Measurements from ENCODE around the gene MUC15. TPM values are rescaled to one million over a fixed set of nuclear protein-coding genes. Genes with fewer than 3 reads are reported as not detected.

Gene MUC15
- polyA plus RNA-seq, 1 of the 3 experiments (the other 2 are of a cell fraction): not detected

DNA sequence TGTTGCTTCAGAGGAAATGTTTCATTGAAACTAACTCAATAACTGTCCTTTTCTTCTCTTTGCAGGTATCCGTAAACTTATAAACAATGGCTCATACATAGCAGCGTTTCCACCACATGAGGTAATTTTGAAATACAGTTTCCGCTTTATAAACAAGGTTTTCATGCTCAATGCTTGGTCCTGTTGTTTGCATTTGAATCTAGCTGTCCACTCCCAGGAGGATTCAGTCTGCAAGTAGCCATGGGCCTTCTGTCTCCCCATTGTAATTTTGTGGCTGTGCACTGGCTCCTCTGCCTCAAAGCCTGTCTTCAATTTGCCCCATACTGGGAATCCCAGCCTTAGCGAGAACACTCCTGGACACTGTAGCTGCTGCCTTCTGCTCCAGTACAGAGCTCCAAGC is 34.7 kb downstream of the MUC15 start (continued):
- TF ChIP-seq, protein P1, sequence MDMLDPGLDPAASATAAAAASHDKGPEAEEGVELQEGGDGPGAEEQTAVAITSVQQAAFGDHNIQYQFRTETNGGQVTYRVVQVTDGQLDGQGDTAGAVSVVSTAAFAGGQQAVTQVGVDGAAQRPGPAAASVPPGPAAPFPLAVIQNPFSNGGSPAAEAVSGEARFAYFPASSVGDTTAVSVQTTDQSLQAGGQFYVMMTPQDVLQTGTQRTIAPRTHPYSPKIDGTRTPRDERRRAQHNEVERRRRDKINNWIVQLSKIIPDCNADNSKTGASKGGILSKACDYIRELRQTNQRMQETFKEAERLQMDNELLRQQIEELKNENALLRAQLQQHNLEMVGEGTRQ (IDR thresholded peaks at IDR 0.05; ENCODE audit: borderline replicate concordance, low read depth, low read length): no peak
- TF ChIP-seq RCOR1 (IDR thresholded peaks at IDR 0.05; ENCODE audit: low read length) (no peak), TEAD4 (IDR thresholded peaks at IDR 0.05; ENCODE audit: borderline replicate concordance, insufficient read depth) (no peak)

DNA sequence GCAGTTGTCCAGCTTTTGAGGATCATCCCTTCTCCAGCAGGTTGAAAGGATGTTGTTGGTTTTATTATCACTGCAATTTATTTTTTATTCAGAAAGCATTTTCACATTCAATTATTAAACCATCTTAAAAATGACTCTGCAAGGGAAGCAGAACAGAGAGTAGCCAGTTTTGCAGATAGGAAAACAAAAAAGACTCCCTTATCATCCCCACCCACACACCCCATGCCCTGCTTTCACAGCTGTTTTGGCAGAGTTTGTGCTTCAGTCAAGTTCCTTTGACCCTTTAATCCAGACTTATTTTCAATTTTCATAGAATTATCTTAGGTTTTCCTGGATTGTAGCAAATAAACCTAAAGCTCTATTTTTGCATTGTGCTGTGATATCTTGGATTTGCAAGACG is 44.4 kb downstream of the MUC15 start:
- no peak for DNase-seq
- Histone ChIP-seq H3K36me3 (replicated peaks in 1 of 2; ENCODE audit: control insufficient read depth in 1 of 2, insufficient read depth in 2 of 2, low read length in 1 of 2) (no peaks in the 10 kb centered on the region), H3K4me1 (ENCODE audit: control insufficient read depth in 1 of 2, insufficient read depth in 2 of 2, low read depth in 1 of 2, low read length in 1 of 2) (no peaks in the 10 kb centered on the region; a peak in 1 of 4 replicates), H3K9me3 (no peaks in the 10 kb centered on the region), H4K20me1 (ENCODE audit: insufficient read depth) (no peaks in the 10 kb centered on the region), H3K4me2 (no peak overlapping the region), H2AFZ (ENCODE audit: low read depth) (no peak overlapping the region), H3K9me2 (no peaks in the 10 kb centered on the region), H3K27me3 (ENCODE audit: insufficient read depth) (no peaks in the 10 kb centered on the region), H3K27ac (ENCODE audit: low read depth in 2 of 2, low read length in 1 of 2) (no peak overlapping the region), H3K9ac (no peak overlapping the region), H3K79me2 (ENCODE audit: insufficient read depth) (no peaks in the 10 kb centered on the region), H3K4me3 (ENCODE audit: low read depth in 2 of 2, low read length in 1 of 2) (no peak overlapping the region), H3F3A (replicated peaks; ENCODE audit: insufficient read depth) (no peaks in the 10 kb centered on the region)
- POLR2A ChIA-PET: no interaction called here
- WGBS (ENCODE audit: low lambda C conversion rate): 38% methylated on average over 1 of the region's 1 CpG
- TF ChIP-seq SMC3 (IDR thresholded peaks at IDR 0.05; ENCODE audit: low read depth, low read length) (no peak), TAF1 (IDR thresholded peaks at IDR 0.05; ENCODE audit: borderline replicate concordance, low read depth, low read length) (no peak), RFX5 (IDR thresholded peaks at IDR 0.05; ENCODE audit: low read length) (no peak), CHD2 (IDR thresholded peaks at IDR 0.05; ENCODE audit: low read length, partially characterized antibody) (no peak), GABPA (IDR thresholded peaks at IDR 0.05; ENCODE audit: low read depth) (no peak)
- TF ChIP-seq, protein P2, sequence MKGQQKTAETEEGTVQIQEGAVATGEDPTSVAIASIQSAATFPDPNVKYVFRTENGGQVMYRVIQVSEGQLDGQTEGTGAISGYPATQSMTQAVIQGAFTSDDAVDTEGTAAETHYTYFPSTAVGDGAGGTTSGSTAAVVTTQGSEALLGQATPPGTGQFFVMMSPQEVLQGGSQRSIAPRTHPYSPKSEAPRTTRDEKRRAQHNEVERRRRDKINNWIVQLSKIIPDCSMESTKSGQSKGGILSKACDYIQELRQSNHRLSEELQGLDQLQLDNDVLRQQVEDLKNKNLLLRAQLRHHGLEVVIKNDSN (IDR thresholded peaks at IDR 0.05; ENCODE audit: borderline replicate concordance, low read depth): no peak
- TF ChIP-seq, protein P3, sequence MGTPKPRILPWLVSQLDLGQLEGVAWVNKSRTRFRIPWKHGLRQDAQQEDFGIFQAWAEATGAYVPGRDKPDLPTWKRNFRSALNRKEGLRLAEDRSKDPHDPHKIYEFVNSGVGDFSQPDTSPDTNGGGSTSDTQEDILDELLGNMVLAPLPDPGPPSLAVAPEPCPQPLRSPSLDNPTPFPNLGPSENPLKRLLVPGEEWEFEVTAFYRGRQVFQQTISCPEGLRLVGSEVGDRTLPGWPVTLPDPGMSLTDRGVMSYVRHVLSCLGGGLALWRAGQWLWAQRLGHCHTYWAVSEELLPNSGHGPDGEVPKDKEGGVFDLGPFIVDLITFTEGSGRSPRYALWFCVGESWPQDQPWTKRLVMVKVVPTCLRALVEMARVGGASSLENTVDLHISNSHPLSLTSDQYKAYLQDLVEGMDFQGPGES (IDR thresholded peaks at IDR 0.05; ENCODE audit: low read depth, low read length): no peak
- CTCF ChIA-PET: interaction anchor here (0.7 kb wide), 1 partner anchor 18 kb away, joined by 3 read pairs; no protein-coding TSS in a partner anchor

DNA sequence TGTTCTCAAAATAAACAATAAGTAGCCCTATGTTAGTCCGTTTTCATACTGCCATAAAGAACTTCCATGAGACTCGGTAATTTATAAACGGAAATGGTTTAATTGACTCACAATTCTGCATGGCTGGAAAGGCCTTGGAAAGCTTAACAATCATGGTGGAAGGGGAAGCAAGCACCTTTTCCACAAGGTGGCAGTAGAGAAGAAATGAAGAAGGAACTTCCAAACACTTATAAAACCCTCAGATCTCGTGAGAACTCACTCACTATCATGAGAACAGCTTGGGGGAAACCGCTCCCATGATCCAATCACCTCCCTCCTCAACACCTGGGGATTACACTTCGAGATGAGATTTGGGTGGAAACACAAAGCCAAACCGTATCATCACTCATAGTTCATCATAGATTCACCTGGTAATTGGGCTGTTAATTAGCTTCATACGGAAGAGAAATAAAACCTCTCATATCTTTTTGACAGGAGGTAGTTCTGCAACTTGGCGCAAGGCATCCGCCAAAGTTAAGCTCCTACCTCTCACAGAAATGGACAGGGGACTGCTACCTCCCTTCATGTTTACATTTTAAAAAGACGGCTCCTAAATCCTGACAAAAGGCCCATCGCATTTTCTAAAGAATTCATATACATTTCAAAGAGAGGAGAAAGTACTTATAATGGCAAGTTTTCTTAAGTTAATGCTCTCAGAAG is 49.0 kb downstream of the MUC15 start:
- ChIA-PET CTCF (interaction anchor here (0.9 to 1.4 kb wide), 2 partner anchors 28 to 54 kb away, joined by 3 to 5 read pairs; no protein-coding TSS in a partner anchor), POLR2A (no interaction called here)
- no peaks in the 10 kb centered on the region for H3K9me2 ChIP-seq
- no peaks in the 10 kb centered on the region for H3K9me3 ChIP-seq
- H2AFZ ChIP-seq (ENCODE audit: low read depth): no peak overlapping the region
- no peaks in the 10 kb centered on the region for H3K36me3 ChIP-seq (replicated peaks in 1 of 2; ENCODE audit: control insufficient read depth in 1 of 2, insufficient read depth in 2 of 2, low read length in 1 of 2)
- H3K4me1 ChIP-seq (ENCODE audit: control insufficient read depth in 1 of 2, insufficient read depth in 2 of 2, low read depth in 1 of 2, low read length in 1 of 2): no peaks in the 10 kb centered on the region; a peak in 1 of 4 replicates
- DNase-seq: no peak
- H3K27ac ChIP-seq (ENCODE audit: low read depth in 2 of 2, low read length in 1 of 2): no peak overlapping the region
- no peak overlapping the region for H3K9ac ChIP-seq
- no peaks in the 10 kb centered on the region for H3K27me3 ChIP-seq (ENCODE audit: insufficient read depth)
- H3K79me2 ChIP-seq (ENCODE audit: insufficient read depth): no peaks in the 10 kb centered on the region
- H3K4me2 ChIP-seq: no peak overlapping the region
- H4K20me1 ChIP-seq (ENCODE audit: insufficient read depth): no peaks in the 10 kb centered on the region
- H3F3A ChIP-seq (replicated peaks; ENCODE audit: insufficient read depth): no peaks in the 10 kb centered on the region
- no peak overlapping the region for H3K4me3 ChIP-seq (ENCODE audit: low read depth in 2 of 2, low read length in 1 of 2)
- TF ChIP-seq TAF1 (IDR thresholded peaks at IDR 0.05; ENCODE audit: borderline replicate concordance, low read depth, low read length) (no peak), SMC3 (IDR thresholded peaks at IDR 0.05; ENCODE audit: low read depth, low read length) (0 out of 2 replicates have a peak, but pooled peaks have one; percentile 5), EP300 (IDR thresholded peaks at IDR 0.05; ENCODE audit: borderline replicate concordance in 1 of 2, low read depth in 1 of 2, low read length in 1 of 2) (no peak), RAD21 (IDR thresholded peaks at IDR 0.05; ENCODE audit: low read length) (0 out of 2 replicates have a peak, but pooled peaks have one; percentile 17)
- TF ChIP-seq, protein P2 (IDR thresholded peaks at IDR 0.05; ENCODE audit: borderline replicate concordance, low read depth): no peak
- TF ChIP-seq, protein P4, sequence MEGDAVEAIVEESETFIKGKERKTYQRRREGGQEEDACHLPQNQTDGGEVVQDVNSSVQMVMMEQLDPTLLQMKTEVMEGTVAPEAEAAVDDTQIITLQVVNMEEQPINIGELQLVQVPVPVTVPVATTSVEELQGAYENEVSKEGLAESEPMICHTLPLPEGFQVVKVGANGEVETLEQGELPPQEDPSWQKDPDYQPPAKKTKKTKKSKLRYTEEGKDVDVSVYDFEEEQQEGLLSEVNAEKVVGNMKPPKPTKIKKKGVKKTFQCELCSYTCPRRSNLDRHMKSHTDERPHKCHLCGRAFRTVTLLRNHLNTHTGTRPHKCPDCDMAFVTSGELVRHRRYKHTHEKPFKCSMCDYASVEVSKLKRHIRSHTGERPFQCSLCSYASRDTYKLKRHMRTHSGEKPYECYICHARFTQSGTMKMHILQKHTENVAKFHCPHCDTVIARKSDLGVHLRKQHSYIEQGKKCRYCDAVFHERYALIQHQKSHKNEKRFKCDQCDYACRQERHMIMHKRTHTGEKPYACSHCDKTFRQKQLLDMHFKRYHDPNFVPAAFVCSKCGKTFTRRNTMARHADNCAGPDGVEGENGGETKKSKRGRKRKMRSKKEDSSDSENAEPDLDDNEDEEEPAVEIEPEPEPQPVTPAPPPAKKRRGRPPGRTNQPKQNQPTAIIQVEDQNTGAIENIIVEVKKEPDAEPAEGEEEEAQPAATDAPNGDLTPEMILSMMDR (IDR thresholded peaks at IDR 0.05): peak; percentile 50
- TF ChIP-seq, protein P5, sequence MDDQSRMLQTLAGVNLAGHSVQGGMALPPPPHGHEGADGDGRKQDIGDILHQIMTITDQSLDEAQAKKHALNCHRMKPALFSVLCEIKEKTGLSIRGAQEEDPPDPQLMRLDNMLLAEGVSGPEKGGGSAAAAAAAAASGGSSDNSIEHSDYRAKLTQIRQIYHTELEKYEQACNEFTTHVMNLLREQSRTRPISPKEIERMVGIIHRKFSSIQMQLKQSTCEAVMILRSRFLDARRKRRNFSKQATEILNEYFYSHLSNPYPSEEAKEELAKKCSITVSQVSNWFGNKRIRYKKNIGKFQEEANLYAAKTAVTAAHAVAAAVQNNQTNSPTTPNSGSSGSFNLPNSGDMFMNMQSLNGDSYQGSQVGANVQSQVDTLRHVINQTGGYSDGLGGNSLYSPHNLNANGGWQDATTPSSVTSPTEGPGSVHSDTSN (IDR thresholded peaks at IDR 0.05): no peak
- 79% methylated on average over 12 of the region's 12 CpGs for WGBS (ENCODE audit: low lambda C conversion rate)

All from SK-N-SH (cell line).